NCI-H2081 treated with DMSO at 0.1 percent for 48 hours (cell line): ENCODE results near the gene NETO1.

Experiments used
- DNase-seq: peaks from one replicate; lab custom pipeline; 2025; lab: John Stamatoyannopoulos, UW

Gene NETO1

GRCh38 chr18:72726201-72726600 is 141.6 kb downstream of the NETO1 start:
- no peak for DNase-seq

GRCh38 chr18:72721330-72721729 is 146.5 kb downstream of the NETO1 start:
- no peak for DNase-seq

- no peak for DNase-seq
Measured at GRCh38 chr18:72720116-72720515, 147.7 kb downstream of the NETO1 start.

DNA sequence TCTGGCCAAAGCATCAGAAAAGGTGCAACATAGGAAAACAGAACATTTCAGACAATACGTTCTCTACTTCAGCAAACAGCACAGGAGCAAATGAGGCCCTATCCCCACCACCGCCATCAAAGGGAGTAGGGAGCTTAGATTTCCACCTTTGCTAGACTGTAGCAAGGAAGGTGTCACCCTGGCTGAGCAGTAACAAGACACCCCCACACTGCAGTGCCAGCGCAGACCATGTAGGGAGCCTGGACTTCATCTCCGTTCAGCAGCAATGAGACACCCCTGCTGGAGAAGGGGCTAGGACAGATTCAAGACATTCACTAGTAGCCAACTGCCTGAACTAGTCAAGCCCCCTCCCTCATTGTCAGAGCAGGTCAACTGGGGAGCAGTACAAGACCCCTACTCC is 163.6 kb downstream of the NETO1 start:
- no peak for DNase-seq

DNA sequence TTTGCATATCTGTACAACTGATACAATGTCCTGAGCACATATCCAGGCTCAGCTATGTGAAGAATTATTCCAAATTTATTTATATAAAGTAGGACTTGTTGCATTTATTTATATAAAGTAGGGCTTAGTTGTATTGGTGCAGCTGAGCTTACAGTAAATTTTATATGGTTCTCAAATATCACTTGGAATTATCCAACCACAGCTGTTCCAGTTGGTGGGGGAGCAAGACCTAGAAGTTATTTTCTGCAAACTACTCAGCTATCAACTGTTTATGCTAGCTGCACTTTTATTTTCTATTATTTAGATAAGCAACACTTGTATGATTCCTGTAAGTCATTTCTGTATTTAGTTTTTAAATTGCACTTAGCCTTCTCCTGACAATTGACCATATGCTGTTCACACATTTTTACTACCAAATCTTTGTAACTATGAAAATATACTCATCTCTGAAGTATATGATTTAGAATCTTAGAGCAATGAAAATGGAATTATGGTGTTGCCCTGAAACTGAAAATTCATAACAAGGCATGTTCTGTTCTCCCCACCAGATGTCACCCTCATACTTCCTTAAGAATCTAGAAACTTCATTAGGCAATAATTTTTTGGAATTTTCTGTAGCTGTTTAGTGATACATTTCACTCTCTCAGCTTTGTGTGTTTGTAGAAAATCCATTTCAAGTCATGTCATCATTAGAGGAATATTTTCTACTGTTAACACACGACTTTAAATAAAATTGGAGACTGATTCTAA is 166.7 kb downstream of the NETO1 start:
- no peak for DNase-seq

- DNase-seq: no peak
Measured at GRCh38 chr18:72697706-72698105, 170.1 kb downstream of the NETO1 start.

DNA sequence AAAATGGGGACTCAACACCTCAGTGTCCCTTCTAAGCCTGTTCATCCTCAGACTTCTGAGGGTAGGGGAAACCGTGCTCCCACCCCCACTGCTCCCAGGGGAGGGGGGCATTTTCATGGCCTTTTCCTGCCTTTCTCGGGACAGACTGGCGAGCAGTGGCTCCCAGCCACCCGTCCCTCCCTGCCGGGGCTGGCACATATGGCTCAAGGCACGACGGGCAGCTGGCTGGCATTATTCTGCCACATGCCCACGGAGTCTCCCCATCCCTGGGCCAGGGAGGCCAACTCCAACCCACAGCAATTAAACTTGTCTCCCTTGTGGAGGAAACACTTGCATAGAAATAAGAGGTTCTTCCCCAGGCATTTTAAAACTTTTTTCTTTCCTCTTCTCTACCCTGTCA is 175.2 kb downstream of the NETO1 start:
- no peak for DNase-seq
